Neutrophil (primary cell): ENCODE data around the gene TSC22D4.

ENCODE experiments used
- H3K27ac ChIP-seq: fragments of 200-600 bp; sonication (generic); 2 replicates; pipeline ENCODE4 v1.5.1; 2016; ENCODE audit warnings: mild to moderate bottlenecking, moderate library complexity
- H3K27me3 ChIP-seq: fragments of 200-600 bp; sonication (generic); 2 replicates; pipeline ENCODE4 v1.6.0; 2016; ENCODE audit warnings: mild to moderate bottlenecking
- H3K36me3 ChIP-seq: fragments of 200-600 bp; sonication (generic); 2 replicates; pipeline ENCODE4 v1.5.1; 2017
- H3K4me1 ChIP-seq, 2 experiments: fragments of 200-600 bp in 1 of 2; sonication (generic) in 1 of 2; 1 replicate in 1 of 2; 2 replicates in 1 of 2; pipeline versions ENCODE4 v1.5.1 to v1.6.1; 2013 to 2016; ENCODE audit warnings: low read depth in 1 of 2, low read length in 1 of 2, mild to moderate bottlenecking in 1 of 2, moderate library complexity in 1 of 2; ENCODE audit not compliant: control insufficient read depth in 1 of 2, insufficient read depth in 1 of 2
- H3K4me3 ChIP-seq, 2 experiments: fragments of 200-600 bp in 1 of 2; sonication (generic) in 1 of 2; 1 replicate in 1 of 2; 2 replicates in 1 of 2; pipeline ENCODE4 v1.5.1; 2013 to 2016; ENCODE audit warnings: low read depth in 1 of 2, low read length in 1 of 2, mild to moderate bottlenecking in 1 of 2, moderate library complexity in 1 of 2
- H3K9me3 ChIP-seq: fragments of 200-600 bp; sonication (generic); 2 replicates; pipeline ENCODE4 v1.5.1; 2016
- CTCF ChIP-seq: fragments of 200-600 bp; sonication (generic); IDR thresholded peaks from 2 replicates; pipeline ENCODE4 v1.5.1; 2016; ENCODE audit warnings: antibody characterized with exemption

TSC22D4 gene

GRCh38 chr7:100489121-100489520, 10.1 kb upstream of the TSC22D4 start:
- Histone ChIP-seq H3K36me3 (no peaks in the 10 kb centered on the region), H3K27ac (no peak overlapping the region), H3K9me3 (no peaks in the 10 kb centered on the region), H3K4me1 (peaks cover 0 to 9% of the 10 kb centered on the region in 2 experiments), H3K4me3 (no peak overlapping the region), H3K27me3 (peaks cover 72% of the 10 kb centered on the region)
- TF ChIP-seq CTCF, result no peak

- H3K36me3 ChIP-seq, result no peaks in the 10 kb centered on the region
- TF ChIP-seq CTCF, result no peak
- H3K4me1 ChIP-seq, result peaks cover 0 to 8% of the 10 kb centered on the region in 2 experiments
- H3K4me3 ChIP-seq, result no peak overlapping the region
- H3K27me3 ChIP-seq, result peaks cover 72% of the 10 kb centered on the region
- H3K27ac ChIP-seq, result no peak overlapping the region
- H3K9me3 ChIP-seq, result no peaks in the 10 kb centered on the region
Observed at GRCh38 chr7:100488333-100489095, 9.5 kb upstream of the TSC22D4 start.

DNA sequence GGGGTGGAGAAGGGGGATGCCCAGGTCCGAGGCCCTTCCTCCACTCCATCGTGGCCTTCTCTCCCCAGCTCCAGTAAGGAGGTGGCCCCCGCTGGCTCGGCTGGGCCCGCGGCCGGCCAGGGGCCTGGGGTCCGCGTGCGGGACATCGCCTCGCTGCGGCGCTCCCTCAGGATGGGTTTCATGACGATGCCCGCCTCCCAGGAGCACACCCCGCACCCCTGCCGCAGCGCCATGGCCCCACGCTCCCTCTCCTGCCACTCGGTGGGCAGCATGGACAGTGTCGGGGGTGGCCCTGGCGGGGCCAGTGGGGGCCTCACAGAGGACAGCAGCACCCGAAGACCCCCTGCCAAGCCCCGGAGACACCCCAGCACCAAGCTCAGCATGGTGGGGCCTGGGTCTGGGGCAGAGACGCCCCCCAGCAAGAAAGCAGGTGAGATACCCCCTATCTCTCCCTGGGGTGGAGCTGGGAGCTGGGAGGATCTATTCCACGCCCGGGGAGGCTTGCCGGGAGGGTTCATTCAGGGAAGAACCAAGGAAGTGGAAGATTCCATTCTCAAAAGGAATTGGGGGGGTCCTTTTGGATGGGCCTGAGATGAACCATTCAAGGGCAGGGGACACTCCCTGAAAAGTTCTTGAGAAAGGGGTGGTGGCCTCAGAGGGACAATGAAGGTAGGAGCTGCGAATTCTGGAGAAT, 7.9 kb upstream of the TSC22D4 start:
- TF ChIP-seq CTCF, result no peak
- Histone ChIP-seq H3K9me3 (no peaks in the 10 kb centered on the region), H3K27me3 (peaks cover 67% of the 10 kb centered on the region), H3K36me3 (no peaks in the 10 kb centered on the region), H3K27ac (no peak overlapping the region), H3K4me1 (peaks cover 7 to 13% of the 10 kb centered on the region in 2 experiments), H3K4me3 (no peak overlapping the region)

DNA sequence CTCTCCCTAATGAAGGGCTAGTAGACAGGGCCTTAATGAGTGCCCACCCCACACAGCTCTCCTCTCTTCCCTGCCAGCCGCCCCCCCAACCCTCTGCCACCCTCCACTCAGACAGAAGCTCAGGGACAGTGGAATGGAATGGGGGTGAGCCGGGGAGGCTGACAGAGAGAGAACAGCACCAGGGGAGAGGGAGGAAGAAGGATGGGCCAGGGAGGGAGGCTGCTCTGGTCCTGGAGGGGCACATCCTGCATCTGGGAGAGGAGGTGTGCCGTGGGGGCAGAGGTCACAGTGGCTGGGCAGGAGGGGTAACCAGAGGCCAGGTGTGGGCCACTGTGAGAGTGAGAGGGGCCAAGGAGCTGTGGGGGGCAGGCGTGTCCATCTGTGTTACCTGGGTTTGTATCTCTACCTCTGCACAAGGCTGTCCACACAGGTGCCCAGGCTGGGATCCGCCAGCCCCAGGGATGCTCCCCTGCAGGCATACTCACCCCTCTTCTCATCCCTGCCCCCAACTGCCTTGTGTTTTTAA, 7.2 kb upstream of the TSC22D4 start:
- Histone ChIP-seq H3K4me1 (peaks cover 7 to 13% of the 10 kb centered on the region in 2 experiments), H3K4me3 (no peak overlapping the region), H3K36me3 (no peaks in the 10 kb centered on the region), H3K27ac (no peak overlapping the region), H3K9me3 (no peaks in the 10 kb centered on the region), H3K27me3 (peaks cover 60% of the 10 kb centered on the region)
- no peak for TF ChIP-seq CTCF

DNA sequence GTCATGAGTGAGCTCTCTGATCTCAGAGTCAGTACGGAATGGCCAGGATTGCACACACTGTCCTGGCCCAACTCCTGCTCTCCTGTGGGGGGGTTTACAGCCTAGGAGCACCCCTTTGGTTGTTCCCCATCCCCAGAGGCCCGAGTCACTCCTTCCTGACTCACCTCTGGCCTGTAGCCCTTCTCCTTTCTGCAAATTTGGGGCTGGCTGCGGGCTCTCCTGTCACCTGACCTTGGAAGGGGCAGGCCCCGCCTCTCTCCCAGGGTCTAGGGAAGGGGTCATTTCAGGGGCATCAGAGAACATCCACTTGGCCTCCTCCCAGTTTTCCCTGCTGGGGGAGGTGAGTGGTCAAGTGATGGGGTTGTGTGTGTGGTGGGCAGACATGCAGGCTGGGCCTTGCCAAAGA, 6.5 kb upstream of the TSC22D4 start:
- Histone ChIP-seq H3K27me3 (peaks cover 53% of the 10 kb centered on the region), H3K9me3 (no peaks in the 10 kb centered on the region), H3K27ac (no peak overlapping the region), H3K4me3 (no peak overlapping the region), H3K36me3 (no peaks in the 10 kb centered on the region), H3K4me1 (peaks cover 7 to 13% of the 10 kb centered on the region in 2 experiments)
- no peak for TF ChIP-seq CTCF
